ENCODE measurements around the gene SLC5A10.
"Not testable (repeated sequence)": the region's sequence is repeated elsewhere in the genome, so short reads cannot be mapped to it uniquely, and the experiment has no call there.

DNA sequence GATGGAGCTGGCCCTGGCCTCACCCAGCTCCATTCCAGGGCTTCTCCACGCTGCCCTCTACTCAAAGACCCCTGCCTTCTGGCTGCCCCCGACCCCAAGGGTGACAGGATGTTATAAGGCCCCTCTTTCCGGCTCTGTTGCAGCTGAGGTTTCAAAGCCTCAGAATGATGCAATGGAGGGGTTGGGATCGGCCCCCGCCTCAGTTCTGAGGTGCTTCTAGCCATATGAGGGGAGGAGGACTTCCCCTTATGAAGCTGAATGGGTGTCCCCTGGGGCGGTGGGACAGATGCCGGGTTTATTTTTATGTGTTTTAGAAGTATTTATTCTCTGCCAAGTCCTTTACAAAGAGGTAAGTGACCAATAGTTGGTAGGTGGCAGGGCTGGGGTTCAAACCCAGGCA lies 96.9 kb downstream of the SLC5A10 start:
- TF ChIP-seq, protein P1, sequence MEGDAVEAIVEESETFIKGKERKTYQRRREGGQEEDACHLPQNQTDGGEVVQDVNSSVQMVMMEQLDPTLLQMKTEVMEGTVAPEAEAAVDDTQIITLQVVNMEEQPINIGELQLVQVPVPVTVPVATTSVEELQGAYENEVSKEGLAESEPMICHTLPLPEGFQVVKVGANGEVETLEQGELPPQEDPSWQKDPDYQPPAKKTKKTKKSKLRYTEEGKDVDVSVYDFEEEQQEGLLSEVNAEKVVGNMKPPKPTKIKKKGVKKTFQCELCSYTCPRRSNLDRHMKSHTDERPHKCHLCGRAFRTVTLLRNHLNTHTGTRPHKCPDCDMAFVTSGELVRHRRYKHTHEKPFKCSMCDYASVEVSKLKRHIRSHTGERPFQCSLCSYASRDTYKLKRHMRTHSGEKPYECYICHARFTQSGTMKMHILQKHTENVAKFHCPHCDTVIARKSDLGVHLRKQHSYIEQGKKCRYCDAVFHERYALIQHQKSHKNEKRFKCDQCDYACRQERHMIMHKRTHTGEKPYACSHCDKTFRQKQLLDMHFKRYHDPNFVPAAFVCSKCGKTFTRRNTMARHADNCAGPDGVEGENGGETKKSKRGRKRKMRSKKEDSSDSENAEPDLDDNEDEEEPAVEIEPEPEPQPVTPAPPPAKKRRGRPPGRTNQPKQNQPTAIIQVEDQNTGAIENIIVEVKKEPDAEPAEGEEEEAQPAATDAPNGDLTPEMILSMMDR (IDR thresholded peaks at IDR 0.05; ENCODE audit: borderline replicate concordance, extremely low read depth, low read length, poor library complexity, severe bottlenecking) = not testable (repeated sequence)
- not testable (repeated sequence) for TF ChIP-seq EZH2 (IDR thresholded peaks at IDR 0.05; ENCODE audit: borderline replicate concordance, low read depth, low read length, severe bottlenecking)

All from DND-41 (cell line).